ENCODE measurements around the gene KLC3. TPM values are rescaled to one million over a fixed set of nuclear protein-coding genes. Genes with fewer than 3 reads are reported as not detected.

The KLC3 gene
- total and polyA plus RNA-seq, 2 of the 8 experiments (the other 6 are each of a cell fraction or from before 2014, with no cell fraction given) = 1.3 to 2.8 TPM

DNA sequence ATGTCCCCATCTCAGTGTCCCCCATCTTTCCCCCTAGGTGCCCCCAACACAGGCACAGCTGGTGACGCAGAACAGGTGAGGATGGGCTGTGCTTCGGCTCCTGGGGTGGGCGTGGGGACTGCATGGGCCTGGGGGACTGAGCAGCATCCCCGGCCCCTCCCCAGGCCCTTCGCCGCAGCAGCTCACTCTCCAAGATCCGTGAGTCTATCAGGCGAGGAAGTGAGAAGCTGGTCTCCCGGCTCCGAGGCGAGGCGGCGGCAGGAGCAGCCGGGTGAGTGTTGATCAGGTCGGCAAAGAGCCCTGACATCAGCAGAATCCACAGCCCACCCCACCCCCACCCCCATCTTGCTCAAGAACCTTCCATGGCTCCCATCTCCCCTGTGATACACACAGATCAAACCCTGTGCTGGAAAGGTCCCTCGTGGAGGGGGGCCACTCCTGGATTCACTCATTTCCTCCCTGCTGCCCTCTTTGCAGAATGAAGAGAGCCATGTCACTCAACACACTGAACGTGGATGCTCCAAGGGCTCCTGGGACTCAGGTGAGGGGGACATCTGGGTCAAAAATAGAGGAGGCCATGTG lies 10.0 kb downstream of the KLC3 start:
- no peak for FAIRE-seq

More for the DNA sequence above, 10.0 kb downstream of the KLC3 start:
- Histone ChIP-seq H3K18ac (ENCODE audit: extremely low read depth, low read length) (no peak overlapping the region), H4K5ac (ENCODE audit: insufficient read length, low read depth, low read length) (no peak overlapping the region), H3K4me2 (ENCODE audit: insufficient read depth in 1 of 2, low read depth in 2 of 2, low read length in 2 of 2) (no peak overlapping the region), H3K79me1 (ENCODE audit: low read depth, low read length) (no peaks in the 10 kb centered on the region), H3K27ac (ENCODE audit: low read depth, low read length) (no peak overlapping the region), H3K9me3 (ENCODE audit: insufficient read depth in 2 of 2, low read depth in 1 of 2, low read length in 1 of 2) (no peaks in the 10 kb centered on the region), H3K4ac (replicated peaks; ENCODE audit: insufficient read length, low read depth, low read length) (no peak overlapping the region), H2BK120ac (replicated peaks; ENCODE audit: low read depth, low read length) (no peak overlapping the region), H2AK5ac (ENCODE audit: low read depth, low read length) (no peak overlapping the region), H3K23me2 (ENCODE audit: low read depth, low read length) (no peaks in the 10 kb centered on the region), H3K4me3 (ENCODE audit: extremely low read depth in 1 of 4, insufficient read depth in 2 of 4, low read depth in 3 of 4, low read length in 4 of 4) (no peak overlapping the region), H4K8ac (ENCODE audit: extremely low read depth, insufficient read depth, low read length) (no peak overlapping the region; the same call in 1 of the 2 replicates), H3K36me3 (ENCODE audit: control insufficient read depth in 2 of 4, insufficient read depth in 4 of 4, low read length in 3 of 4) (peaks cover 18 to 53% (median 41%) of the 10 kb centered on the region in 4 experiments; a peak in 6 of 8 replicates), H2AFZ (ENCODE audit: low read length) (no peak overlapping the region), H4K20me1 (replicated peaks in 1 of 2; ENCODE audit: control insufficient read depth in 1 of 2, insufficient read depth in 2 of 2, low read length in 2 of 2) (peaks cover 1 to 33% of the 10 kb centered on the region in 2 experiments), H4K91ac (replicated peaks; ENCODE audit: insufficient read length, low read length) (no peak overlapping the region), H2BK12ac (ENCODE audit: low read depth, low read length) (no peak overlapping the region), H3K27me3 (replicated peaks in 1 of 4; ENCODE audit: control insufficient read depth in 3 of 4, extremely low read depth in 1 of 4, insufficient read depth in 3 of 4, low read length in 3 of 4) (no peaks in the 10 kb centered on the region), H3K14ac (ENCODE audit: insufficient read length) (no peak overlapping the region), H3K4me1 (replicated peaks in 1 of 4; ENCODE audit: control insufficient read depth in 3 of 4, insufficient read depth in 4 of 4, low read length in 3 of 4) (peaks cover 0 to 9% (median 5%) of the 10 kb centered on the region in 4 experiments; a peak in 2 of 7 replicates), H3K9ac (replicated peaks in 1 of 4; ENCODE audit: extremely low read depth in 1 of 4, low read depth in 3 of 4, low read length in 3 of 4) (no peak overlapping the region), H3K23ac (ENCODE audit: insufficient read length) (no peak overlapping the region), H2BK15ac (ENCODE audit: low read length) (no peak overlapping the region), H2BK5ac (ENCODE audit: low read depth, low read length) (no peak overlapping the region), H3K79me2 (ENCODE audit: control insufficient read depth in 1 of 2, insufficient read depth in 2 of 2, low read length in 2 of 2) (no peaks in the 10 kb centered on the region), H3K56ac (replicated peaks; ENCODE audit: insufficient read length, low read depth, low read length) (no peak overlapping the region), H2BK20ac (ENCODE audit: low read length) (no peak overlapping the region)
- CTCF ChIA-PET (ENCODE audit: partially characterized antibody) = interaction anchor here (0.7 to 1.9 kb wide), 3 partner anchors 9 to 89 kb away, joined by 3 to 4 read pairs (median 3); partner anchors contain the start of gene ERCC2
- DNase-seq (ENCODE audit: low read depth in 1 of 2, low spot score in 2 of 2) = no peak
- POLR2A ChIA-PET (ENCODE audit: partially characterized antibody) = interaction anchor here (0.8 to 5.9 kb wide), 5 partner anchors 10 to 51 kb away, joined by 3 to 36 read pairs (median 5); partner anchors contain the start of gene ERCC2
- WGBS, 2 experiments (ENCODE audit: extremely low coverage in 1 of 2, insufficient coverage in 1 of 2, insufficient read length in 1 of 2, insufficient replicate concordance in 2 of 2, low coverage in 1 of 2, low lambda C conversion rate in 2 of 2, missing lambda C conversion rate in 1 of 2) = 96% methylated on average over 14 of the region's 17 CpGs; no CpG with 5 or more reads in 1 of the 2 experiments
- TF ChIP-seq FOSL1 (IDR thresholded peaks at IDR 0.05; ENCODE audit: insufficient read depth, low read depth, low read length) (no peak), CBX8 (IDR thresholded peaks at IDR 0.05; ENCODE audit: borderline replicate concordance, low read depth, low read length) (no peak), YY1 (IDR thresholded peaks at IDR 0.05; ENCODE audit: low read depth, low read length) (no peak), EZH2 (IDR thresholded peaks at IDR 0.05; ENCODE audit: low read depth, low read length, severe bottlenecking) (no peak), ZNF274 (IDR thresholded peaks at IDR 0.05; ENCODE audit: borderline replicate concordance, extremely low read depth, low read length) (no peak), EP300 (IDR thresholded peaks at IDR 0.05; ENCODE audit: borderline replicate concordance in 1 of 2, low read depth in 2 of 2, low read length in 2 of 2) (no peak), SUZ12 (IDR thresholded peaks at IDR 0.05; ENCODE audit: low read length) (no peak)

Measured in H1 (cell line).